ENCODE results near the gene FCRL3.
"Not testable (repeated sequence)": the region's sequence is repeated elsewhere in the genome, so short reads cannot be mapped to it uniquely, and the experiment has no call there.

Gene FCRL3

GRCh38 chr1:157700732-157701131 lies at the start of gene FCRL3:
FCRL3 (minus strand) TSS chr1:157700769; CDS start chr1:157700489, 280 bp downstream.
- Mint-ChIP-seq H3K9me3 (no peaks in the 10 kb centered on the region), H3K36me3 (no peaks in the 10 kb centered on the region), H3K4me1 (no peaks in the 10 kb centered on the region), H3K27ac (no peak within 1 kb of the TSS), H3K4me3 (no peak within 1 kb of the TSS), H3K27me3 (peaks cover 12% of the 10 kb centered on the region)
- DNase-seq, result no peak
- CTCF ChIA-PET, result interaction anchor here (1.1 kb wide), 1 partner anchor 13 kb away, joined by 3 read pairs; no protein-coding TSS in a partner anchor

DNA sequence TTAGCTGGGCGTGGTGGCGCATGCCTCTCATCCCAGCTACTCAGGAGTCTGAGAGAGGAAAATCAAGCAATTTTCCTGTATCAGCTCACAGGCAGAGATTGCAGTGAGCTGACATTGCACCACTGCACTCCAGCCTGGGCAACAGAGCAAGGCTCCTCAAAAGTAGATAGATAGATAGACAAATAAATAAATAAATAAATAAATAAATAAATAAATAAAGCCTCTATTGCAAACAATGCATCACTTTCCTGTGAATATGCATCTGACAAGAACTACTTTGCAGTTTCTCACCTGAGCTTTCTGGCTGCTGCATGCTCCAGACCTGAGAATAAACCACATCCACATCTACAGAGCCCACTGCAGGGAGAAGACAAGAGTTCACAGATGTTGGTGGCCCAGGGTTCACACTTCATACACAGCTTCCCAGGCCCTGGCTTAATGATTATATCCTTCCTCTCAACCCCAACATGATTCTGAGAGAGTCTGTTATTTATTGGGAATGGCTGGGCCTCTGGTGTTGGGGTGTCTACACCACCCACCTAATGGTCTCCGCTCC lies 47.8 kb upstream of the FCRL3 start:
- H3K27me3 Mint-ChIP-seq, result no peaks in the 10 kb centered on the region
- H3K4me3 Mint-ChIP-seq, result no peak overlapping the region
- CTCF ChIA-PET, result no interaction called here
- no peaks in the 10 kb centered on the region for H3K36me3 Mint-ChIP-seq
- no peaks in the 10 kb centered on the region for H3K4me1 Mint-ChIP-seq
- DNase-seq, result no peak
- no peak overlapping the region for H3K27ac Mint-ChIP-seq
- no peaks in the 10 kb centered on the region for H3K9me3 Mint-ChIP-seq

DNA sequence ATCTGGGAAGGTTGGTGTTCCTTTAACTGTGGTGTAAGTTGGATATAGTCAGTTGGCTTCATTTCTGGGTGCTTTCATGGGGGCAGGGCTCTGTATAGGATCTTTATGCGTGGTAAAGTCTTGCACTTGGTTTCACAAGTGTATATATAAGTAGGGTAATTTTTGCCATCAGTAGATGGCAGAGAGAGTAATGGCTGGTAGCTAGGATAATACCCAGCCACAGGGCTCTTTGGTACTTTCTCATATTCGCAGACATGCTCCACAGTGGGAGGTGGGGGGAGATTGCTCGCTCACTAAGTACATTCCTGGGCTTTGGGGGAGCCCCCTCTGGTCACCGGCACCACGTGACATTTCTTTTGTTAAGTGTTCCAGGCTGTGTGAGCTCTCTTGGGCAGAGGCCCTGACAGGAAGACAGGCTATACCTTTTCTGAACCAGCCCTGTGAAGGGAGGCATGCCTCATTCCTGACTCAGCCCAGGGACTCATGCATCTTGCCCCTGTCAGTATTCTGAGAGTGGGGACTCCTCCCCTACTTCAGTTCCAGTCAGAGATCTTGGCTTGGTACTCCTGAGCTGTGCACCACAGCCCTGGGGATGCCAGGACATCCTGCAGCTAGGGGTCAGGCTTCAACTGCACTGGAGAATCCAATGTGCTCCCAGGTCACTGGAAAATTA lies 38.8 kb upstream of the FCRL3 start:
- DNase-seq, result no peak
- H3K4me1 Mint-ChIP-seq, result no peaks in the 10 kb centered on the region
- no peaks in the 10 kb centered on the region for H3K36me3 Mint-ChIP-seq
- no peaks in the 10 kb centered on the region for H3K9me3 Mint-ChIP-seq
- CTCF ChIA-PET, result no interaction called here
- H3K4me3 Mint-ChIP-seq, result no peak overlapping the region
- no peaks in the 10 kb centered on the region for H3K27me3 Mint-ChIP-seq
- no peak overlapping the region for H3K27ac Mint-ChIP-seq

- H3K4me3 Mint-ChIP-seq, CTCF ChIA-PET: not testable (repeated sequence)
Observed at GRCh38 chr1:157735991-157736390, 35.4 kb upstream of the FCRL3 start.

GRCh38 chr1:157734321-157734720 lies 33.8 kb upstream of the FCRL3 start:
- Mint-ChIP-seq H3K4me3 (no peak overlapping the region), H3K36me3 (no peaks in the 10 kb centered on the region)
- CTCF ChIA-PET, result no interaction called here

More at GRCh38 chr1:157735991-157736390, 35.4 kb upstream of the FCRL3 start:
- H3K27me3 Mint-ChIP-seq, H3K4me1 Mint-ChIP-seq, H3K9me3 Mint-ChIP-seq, H3K36me3 Mint-ChIP-seq, H3K27ac Mint-ChIP-seq, DNase-seq: not testable (repeated sequence)

GRCh38 chr1:157732755-157733154 lies 32.2 kb upstream of the FCRL3 start:
- H3K27ac Mint-ChIP-seq, result no peak overlapping the region

More at GRCh38 chr1:157734321-157734720, 33.8 kb upstream of the FCRL3 start:
- Mint-ChIP-seq H3K27ac (no peak overlapping the region), H3K9me3 (no peaks in the 10 kb centered on the region), H3K4me1 (no peaks in the 10 kb centered on the region), H3K27me3 (no peaks in the 10 kb centered on the region)
- DNase-seq, result no peak

GRCh38 chr1:157725221-157725577 lies 24.6 kb upstream of the FCRL3 start:
- no peak overlapping the region for H3K27ac Mint-ChIP-seq
- no peak overlapping the region for H3K4me3 Mint-ChIP-seq
- no peaks in the 10 kb centered on the region for H3K36me3 Mint-ChIP-seq
- no peaks in the 10 kb centered on the region for H3K4me1 Mint-ChIP-seq
- CTCF ChIA-PET, result interaction anchor here (1.0 kb wide), 1 partner anchor 34 kb away, joined by 3 read pairs; no protein-coding TSS in a partner anchor
- no peaks in the 10 kb centered on the region for H3K27me3 Mint-ChIP-seq
- no peak for DNase-seq
- H3K9me3 Mint-ChIP-seq, result peaks cover 17% of the 10 kb centered on the region

More at GRCh38 chr1:157732755-157733154, 32.2 kb upstream of the FCRL3 start:
- no peak overlapping the region for H3K4me3 Mint-ChIP-seq
- H3K9me3 Mint-ChIP-seq, result no peaks in the 10 kb centered on the region
- no peaks in the 10 kb centered on the region for H3K4me1 Mint-ChIP-seq
- CTCF ChIA-PET, result no interaction called here
- no peaks in the 10 kb centered on the region for H3K36me3 Mint-ChIP-seq
- no peak for DNase-seq
- no peaks in the 10 kb centered on the region for H3K27me3 Mint-ChIP-seq

DNA sequence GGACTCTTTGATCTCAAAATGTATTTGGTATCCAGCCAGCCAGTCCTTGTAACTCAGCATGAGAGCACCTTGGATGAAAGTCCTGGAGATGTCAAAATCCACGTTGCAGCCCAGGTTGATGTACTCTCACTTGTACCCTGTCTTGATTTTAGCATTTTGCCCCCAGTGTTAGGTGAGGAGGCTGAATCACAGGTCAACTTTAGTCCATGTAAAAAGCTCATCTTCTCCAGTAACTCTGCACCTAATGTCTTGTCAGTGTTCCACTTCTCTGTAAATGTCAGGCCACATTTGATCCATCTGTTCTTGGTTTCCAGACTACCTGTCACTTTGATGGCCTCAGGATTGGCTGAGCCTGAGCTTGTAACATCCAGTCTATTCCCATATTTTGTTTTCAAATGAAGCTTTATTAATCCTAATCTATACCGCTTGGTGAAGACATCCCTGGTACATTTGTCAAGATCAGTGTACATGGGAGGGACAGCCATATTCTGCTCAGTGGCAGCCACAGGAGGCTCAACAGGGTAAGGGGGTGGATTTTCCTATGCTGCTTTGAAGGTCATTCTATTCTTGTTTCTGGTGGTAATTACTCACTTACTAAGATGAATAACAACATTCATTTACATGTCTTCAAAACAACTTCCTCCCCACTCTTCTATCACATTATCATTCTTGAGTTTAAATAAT lies 24.1 kb upstream of the FCRL3 start:
- CTCF ChIA-PET, result interaction anchor here (1.0 kb wide), 1 partner anchor 34 kb away, joined by 3 read pairs; no protein-coding TSS in a partner anchor
- no peaks in the 10 kb centered on the region for H3K36me3 Mint-ChIP-seq
- H3K4me3 Mint-ChIP-seq, result no peak overlapping the region
- peaks cover 17% of the 10 kb centered on the region for H3K9me3 Mint-ChIP-seq
- no peak for DNase-seq
- no peaks in the 10 kb centered on the region for H3K4me1 Mint-ChIP-seq
- H3K27ac Mint-ChIP-seq, result no peak overlapping the region
- no peaks in the 10 kb centered on the region for H3K27me3 Mint-ChIP-seq

DNA sequence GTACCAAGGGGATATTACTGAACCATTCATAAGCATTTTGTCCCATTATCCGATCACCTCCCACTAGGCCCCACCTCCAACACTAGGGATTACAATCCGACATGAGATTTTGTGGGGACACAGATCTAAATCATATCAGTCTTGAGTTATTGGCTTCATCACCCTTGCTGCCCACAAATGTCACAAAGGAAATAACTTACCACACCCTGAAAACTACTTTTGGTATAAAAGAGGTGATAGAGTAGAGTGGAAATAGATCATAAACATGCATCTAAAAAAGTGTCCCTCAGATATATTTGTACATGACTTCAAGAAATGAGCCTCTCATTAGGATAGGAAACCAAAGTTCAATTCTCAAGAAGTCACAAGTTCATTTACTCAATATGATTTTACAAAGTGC lies 22.6 kb upstream of the FCRL3 start:
- CTCF ChIA-PET, result no interaction called here
- no peak for DNase-seq
- Mint-ChIP-seq H3K4me1 (no peaks in the 10 kb centered on the region), H3K27me3 (no peaks in the 10 kb centered on the region), H3K9me3 (peaks cover 17% of the 10 kb centered on the region), H3K36me3 (no peaks in the 10 kb centered on the region), H3K27ac (no peak overlapping the region), H3K4me3 (no peak overlapping the region)

DNA sequence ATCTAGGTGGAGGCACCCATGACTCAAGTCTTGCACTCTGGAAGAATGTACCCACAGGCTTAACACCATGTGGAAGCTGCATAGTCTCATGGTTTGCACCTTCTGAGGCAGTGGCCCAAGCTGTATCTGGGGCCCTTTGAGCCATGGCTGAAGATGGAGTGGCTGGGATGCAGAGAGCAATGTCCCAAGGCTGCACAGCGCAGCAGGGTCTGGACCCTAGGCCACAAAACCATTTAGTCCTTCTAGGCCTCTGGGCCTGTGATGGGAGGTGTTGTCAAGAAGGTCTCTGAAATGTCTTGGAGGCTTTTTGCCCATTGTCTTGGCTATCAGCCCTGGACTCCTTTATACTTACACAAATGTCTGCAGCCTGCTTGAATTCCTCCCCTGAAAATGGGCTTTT lies 21.4 kb upstream of the FCRL3 start:
- DNase-seq, result no peak
- CTCF ChIA-PET, result no interaction called here
- Mint-ChIP-seq H3K4me3 (no peak overlapping the region), H3K36me3 (no peaks in the 10 kb centered on the region), H3K4me1 (no peaks in the 10 kb centered on the region), H3K27me3 (no peaks in the 10 kb centered on the region), H3K9me3 (peaks cover 17% of the 10 kb centered on the region), H3K27ac (no peak overlapping the region)

DNA sequence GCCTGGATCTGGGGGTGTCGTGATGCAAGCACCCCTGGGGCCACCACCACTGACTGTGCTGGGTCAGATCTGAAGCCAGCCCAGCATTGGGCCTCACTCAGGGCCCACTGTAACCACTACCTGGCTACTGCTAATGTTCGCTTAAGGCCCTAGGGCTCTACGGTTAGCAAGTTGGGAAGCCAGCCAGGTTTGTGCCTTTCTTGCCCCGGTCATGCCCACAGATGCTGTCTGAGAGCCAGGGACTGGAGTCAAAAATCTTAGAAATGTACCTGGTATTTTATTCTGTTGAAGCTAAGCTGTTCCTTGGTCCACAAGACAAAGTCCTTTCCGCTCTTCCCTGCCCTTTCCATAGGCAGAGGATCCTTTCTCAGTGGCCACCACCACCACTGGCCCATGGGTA lies 15.2 kb upstream of the FCRL3 start:
- Mint-ChIP-seq H3K4me3 (no peak overlapping the region), H3K9me3 (peaks cover under 1% of the 10 kb centered on the region), H3K36me3 (no peaks in the 10 kb centered on the region), H3K4me1 (no peaks in the 10 kb centered on the region), H3K27ac (no peak overlapping the region), H3K27me3 (no peaks in the 10 kb centered on the region)
- no peak for DNase-seq
- CTCF ChIA-PET, result no interaction called here

DNA sequence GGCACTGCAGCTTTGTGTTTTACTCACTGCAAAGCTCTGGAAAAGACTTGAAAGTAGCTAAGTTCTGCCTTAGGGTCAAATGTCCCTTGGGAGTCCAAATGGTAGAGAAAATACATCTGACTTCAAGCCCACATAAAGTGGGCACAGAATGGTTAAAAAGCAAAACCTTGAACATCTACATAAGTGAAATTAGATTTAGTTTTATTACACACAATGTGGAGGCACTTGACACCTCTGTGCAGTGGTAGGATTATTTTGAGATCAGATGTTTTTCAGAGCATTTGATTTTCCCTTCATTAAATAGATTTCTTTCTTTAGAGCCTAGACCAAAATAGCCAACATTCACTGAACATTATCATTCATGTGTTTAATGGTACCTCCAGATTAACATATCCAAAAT lies 11.2 kb upstream of the FCRL3 start:
- Mint-ChIP-seq H3K9me3 (no peaks in the 10 kb centered on the region), H3K36me3 (no peaks in the 10 kb centered on the region), H3K4me3 (no peak overlapping the region), H3K4me1 (no peaks in the 10 kb centered on the region), H3K27ac (no peak overlapping the region), H3K27me3 (no peaks in the 10 kb centered on the region)
- CTCF ChIA-PET, result no interaction called here
- no peak for DNase-seq

DNA sequence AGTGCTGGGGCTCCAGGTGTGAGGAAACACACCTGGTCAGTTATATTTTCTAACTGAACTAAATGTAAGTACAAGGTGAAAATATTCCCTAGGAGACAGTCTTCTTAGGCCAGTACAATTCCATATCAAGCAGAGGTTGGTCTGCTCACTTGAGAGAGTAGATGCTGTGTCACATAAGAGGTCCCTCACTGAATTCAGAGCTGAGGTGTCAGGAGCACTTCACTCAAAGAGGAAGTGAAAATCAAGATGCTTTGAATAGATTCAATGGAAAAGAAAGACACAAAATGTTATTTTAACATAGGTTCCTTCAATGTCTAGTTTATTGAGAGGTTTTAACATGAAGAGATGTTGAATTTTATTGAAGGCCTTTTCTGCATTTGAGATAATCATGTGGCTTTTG lies 4.3 kb upstream of the FCRL3 start:
- H3K4me3 Mint-ChIP-seq, result no peak overlapping the region
- H3K27me3 Mint-ChIP-seq, result no peaks in the 10 kb centered on the region
- H3K4me1 Mint-ChIP-seq, result no peaks in the 10 kb centered on the region
- H3K36me3 Mint-ChIP-seq, result no peaks in the 10 kb centered on the region
- H3K9me3 Mint-ChIP-seq, result no peaks in the 10 kb centered on the region
- CTCF ChIA-PET, result no interaction called here
- H3K27ac Mint-ChIP-seq, result no peak overlapping the region
- no peak for DNase-seq

DNA sequence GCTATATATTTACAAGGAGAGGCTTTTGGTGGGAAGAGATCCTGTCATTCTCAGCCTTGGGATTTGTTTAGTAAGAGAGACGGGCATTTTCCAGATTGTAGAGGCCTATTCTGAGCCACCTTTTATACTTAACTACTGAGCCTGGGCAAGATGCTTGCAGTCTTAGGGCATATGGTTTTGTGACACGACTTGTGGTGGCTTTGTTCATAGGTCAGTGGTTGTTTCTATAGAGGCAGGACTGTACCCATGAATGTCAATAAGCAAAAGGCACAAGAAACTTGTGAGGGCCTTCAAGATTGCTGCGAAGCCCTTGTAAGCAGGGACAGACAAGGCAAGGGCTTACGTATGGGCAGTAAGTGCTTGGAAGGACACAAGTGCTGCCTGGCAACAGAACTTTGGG lies 3.4 kb upstream of the FCRL3 start:
- no peak for DNase-seq
- CTCF ChIA-PET, result no interaction called here
- Mint-ChIP-seq H3K27ac (no peak overlapping the region), H3K27me3 (peaks cover 4% of the 10 kb centered on the region), H3K9me3 (no peaks in the 10 kb centered on the region), H3K4me1 (no peaks in the 10 kb centered on the region), H3K36me3 (no peaks in the 10 kb centered on the region), H3K4me3 (no peak overlapping the region)

- CTCF ChIA-PET, result no interaction called here
- Mint-ChIP-seq H3K4me3 (no peak overlapping the region), H3K9me3 (no peaks in the 10 kb centered on the region), H3K36me3 (no peaks in the 10 kb centered on the region), H3K4me1 (no peaks in the 10 kb centered on the region), H3K27me3 (peaks cover 12% of the 10 kb centered on the region), H3K27ac (no peak overlapping the region)
- DNase-seq, result no peak
Observed at GRCh38 chr1:157702308-157702825, 1.8 kb upstream of the FCRL3 start.

Data from activated naive CD4-positive, alpha-beta T cell treated with anti-CD3 and anti-CD28 coated beads, Interleukin-2, amount 10 ng/mL, durations not matched to agents 7 days and 5 days (primary cell).